ENCODE data around the gene MET.

MET gene

DNA sequence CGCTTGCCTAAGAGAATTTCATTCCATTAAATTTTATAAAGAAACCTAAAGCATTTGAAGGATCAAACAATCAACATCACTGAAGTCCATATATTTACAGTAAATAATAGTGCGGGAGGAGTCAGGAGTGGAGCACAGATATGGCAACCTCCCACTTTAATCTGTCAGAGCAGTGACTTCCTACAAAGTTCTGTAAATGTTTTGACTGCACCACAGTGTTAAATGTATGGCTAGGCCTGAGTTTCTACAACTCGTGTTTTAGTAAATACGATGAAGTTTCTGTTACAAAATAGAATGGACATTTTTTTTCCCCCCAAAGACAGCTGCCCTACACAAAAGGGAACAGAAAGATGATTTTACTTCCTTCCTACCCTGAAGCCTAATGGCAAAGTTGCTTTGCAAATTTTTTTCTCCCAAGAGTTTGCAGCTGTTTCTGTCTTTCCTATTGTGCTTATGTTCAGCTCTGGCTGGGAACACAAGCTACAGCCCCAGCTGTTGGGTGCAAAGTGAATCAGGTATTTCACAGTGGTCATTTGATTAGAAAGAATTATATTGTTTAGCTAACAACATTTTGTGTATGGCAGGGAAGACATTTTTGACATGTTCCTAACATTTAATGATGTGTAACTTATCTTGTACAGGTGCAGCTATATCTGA is 62.1 kb downstream of the MET start:
- TF ChIP-seq YY1 (IDR thresholded peaks at IDR 0.05; ENCODE audit: insufficient read depth, insufficient read length) (no peak), SUZ12 (IDR thresholded peaks at IDR 0.05; ENCODE audit: extremely low read depth, insufficient read depth, insufficient read length) (no peak), ZNF274 (IDR thresholded peaks at IDR 0.05; ENCODE audit: low read depth, low read length) (no peak)
- Histone ChIP-seq H3K9me3 (ENCODE audit: insufficient read depth, low read length) (no peaks in the 10 kb centered on the region), H3K27me3 (ENCODE audit: insufficient read depth, insufficient read length) (no peaks in the 10 kb centered on the region), H3K9ac (ENCODE audit: insufficient read length, low read depth) (no peak overlapping the region), H3K4me1 (ENCODE audit: insufficient read depth, insufficient read length) (no peaks in the 10 kb centered on the region), H3K36me3 (ENCODE audit: insufficient read depth, insufficient read length, low read length) (no peaks in the 10 kb centered on the region), H3K4me3 (ENCODE audit: insufficient read length, low read depth) (no peak overlapping the region)
- DNase-seq (ENCODE audit: low read depth, low spot score): no peak

DNA sequence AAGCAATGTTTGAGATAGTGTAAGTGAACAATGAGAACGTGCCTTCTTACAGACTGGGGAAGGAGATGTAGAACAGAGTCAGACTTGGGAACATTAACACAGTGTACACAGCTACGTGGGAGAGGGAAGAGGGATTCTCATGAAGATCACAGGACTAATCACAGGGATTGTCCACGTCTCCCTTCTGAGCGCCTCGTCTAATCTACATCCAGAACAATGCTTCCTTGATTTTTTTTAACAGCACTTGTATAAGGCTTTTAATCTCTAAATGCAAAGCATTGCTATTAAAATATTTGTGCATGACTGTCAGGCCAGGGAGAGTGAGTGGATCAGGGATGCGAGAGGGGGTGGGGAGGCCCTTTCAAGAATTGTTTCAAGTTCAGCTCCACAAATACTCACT is 62.7 kb downstream of the MET start:
- Histone ChIP-seq H3K9ac (ENCODE audit: insufficient read length, low read depth) (no peak overlapping the region), H3K27me3 (ENCODE audit: insufficient read depth, insufficient read length) (no peaks in the 10 kb centered on the region), H3K9me3 (ENCODE audit: insufficient read depth, low read length) (no peaks in the 10 kb centered on the region), H3K36me3 (ENCODE audit: insufficient read depth, insufficient read length, low read length) (no peaks in the 10 kb centered on the region), H3K4me1 (ENCODE audit: insufficient read depth, insufficient read length) (no peaks in the 10 kb centered on the region), H3K4me3 (ENCODE audit: insufficient read length, low read depth) (no peak overlapping the region)
- DNase-seq (ENCODE audit: low read depth, low spot score): no peak
- no peak for TF ChIP-seq ZNF274 (IDR thresholded peaks at IDR 0.05; ENCODE audit: low read depth, low read length)
- TF ChIP-seq SUZ12 (IDR thresholded peaks at IDR 0.05; ENCODE audit: extremely low read depth, insufficient read depth, insufficient read length): no peak

DNA sequence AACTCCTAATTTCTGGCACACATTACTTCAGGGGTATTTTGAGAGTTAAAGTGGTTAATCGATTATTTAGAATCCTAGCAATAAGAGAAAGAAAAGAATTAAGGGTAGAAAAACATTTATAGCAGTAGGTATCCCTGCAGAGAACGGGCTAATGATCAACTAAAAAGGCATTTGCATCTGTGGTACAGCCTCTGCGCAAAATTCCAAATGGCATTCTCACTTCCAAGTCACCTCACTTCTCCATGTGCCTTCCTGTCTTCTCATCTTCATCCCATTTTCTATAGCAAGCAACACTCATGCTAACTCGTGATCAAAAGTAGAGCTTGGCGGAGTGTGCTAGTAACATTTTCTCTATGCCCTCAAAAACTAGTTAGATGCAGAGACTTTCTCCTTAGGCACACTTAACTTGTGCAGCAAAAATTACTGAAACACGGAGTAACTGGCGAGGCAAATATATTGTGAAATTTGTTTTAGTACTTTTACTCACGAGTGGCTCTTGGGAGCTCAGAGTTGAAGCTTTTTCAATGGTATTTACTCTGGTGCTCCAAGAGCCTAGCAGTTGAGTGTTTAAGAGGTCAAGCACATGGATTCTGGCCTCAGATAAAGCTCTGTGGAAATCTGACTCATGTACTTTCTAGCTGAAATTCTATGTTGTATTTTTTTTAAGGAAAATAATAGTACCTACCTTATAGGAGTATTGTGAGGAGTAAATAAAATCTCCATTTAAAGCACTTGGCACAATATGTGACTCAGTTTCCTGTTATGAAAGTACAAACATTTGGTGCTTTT is 65.1 kb downstream of the MET start:
- Histone ChIP-seq H3K4me3 (ENCODE audit: insufficient read length, low read depth) (no peak overlapping the region), H3K4me1 (ENCODE audit: insufficient read depth, insufficient read length) (no peaks in the 10 kb centered on the region), H3K36me3 (ENCODE audit: insufficient read depth, insufficient read length, low read length) (peaks cover 14% of the 10 kb centered on the region), H3K27me3 (ENCODE audit: insufficient read depth, insufficient read length) (no peaks in the 10 kb centered on the region), H3K9me3 (ENCODE audit: insufficient read depth, low read length) (no peaks in the 10 kb centered on the region), H3K9ac (ENCODE audit: insufficient read length, low read depth) (no peak overlapping the region)
- DNase-seq (ENCODE audit: low read depth, low spot score): no peak
- TF ChIP-seq YY1 (IDR thresholded peaks at IDR 0.05; ENCODE audit: insufficient read depth, insufficient read length) (no peak), SUZ12 (IDR thresholded peaks at IDR 0.05; ENCODE audit: extremely low read depth, insufficient read depth, insufficient read length) (no peak), ZNF274 (IDR thresholded peaks at IDR 0.05; ENCODE audit: low read depth, low read length) (no peak)

DNA sequence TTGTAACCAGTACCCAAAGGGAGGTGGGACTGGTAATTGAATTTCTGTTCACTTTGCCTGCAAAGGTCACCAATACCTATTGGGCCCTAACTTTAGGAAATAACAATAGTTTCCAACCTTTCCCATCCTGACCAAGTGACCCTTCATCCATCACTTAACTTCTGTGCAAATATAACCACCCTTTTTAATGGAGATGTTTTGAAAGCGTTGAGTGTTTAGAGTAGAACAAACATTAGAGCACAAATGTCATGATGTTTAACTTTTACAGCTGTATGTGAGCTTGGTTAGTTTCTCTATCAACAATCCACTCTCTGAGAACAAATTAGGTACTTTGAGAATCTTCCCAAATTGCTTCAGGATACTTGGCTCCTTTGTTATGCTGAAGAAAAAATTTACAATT is 66.4 kb downstream of the MET start:
- Histone ChIP-seq H3K9ac (ENCODE audit: insufficient read length, low read depth) (no peak overlapping the region), H3K4me3 (ENCODE audit: insufficient read length, low read depth) (no peak overlapping the region), H3K27me3 (ENCODE audit: insufficient read depth, insufficient read length) (no peaks in the 10 kb centered on the region), H3K9me3 (ENCODE audit: insufficient read depth, low read length) (no peaks in the 10 kb centered on the region), H3K4me1 (ENCODE audit: insufficient read depth, insufficient read length) (no peaks in the 10 kb centered on the region), H3K36me3 (ENCODE audit: insufficient read depth, insufficient read length, low read length) (peaks cover 18% of the 10 kb centered on the region)
- DNase-seq (ENCODE audit: low read depth, low spot score): no peak
- TF ChIP-seq SUZ12 (IDR thresholded peaks at IDR 0.05; ENCODE audit: extremely low read depth, insufficient read depth, insufficient read length): no peak
- no peak for TF ChIP-seq ZNF274 (IDR thresholded peaks at IDR 0.05; ENCODE audit: low read depth, low read length)
- TF ChIP-seq YY1 (IDR thresholded peaks at IDR 0.05; ENCODE audit: insufficient read depth, insufficient read length): no peak

GRCh38 chr7:116739307-116739706 is 67.3 kb downstream of the MET start:
- H3K4me1 ChIP-seq (ENCODE audit: insufficient read depth, insufficient read length): no peaks in the 10 kb centered on the region
- no peaks in the 10 kb centered on the region for H3K9me3 ChIP-seq (ENCODE audit: insufficient read depth, low read length)
- no peaks in the 10 kb centered on the region for H3K27me3 ChIP-seq (ENCODE audit: insufficient read depth, insufficient read length)
- H3K9ac ChIP-seq (ENCODE audit: insufficient read length, low read depth): no peak overlapping the region
- H3K36me3 ChIP-seq (ENCODE audit: insufficient read depth, insufficient read length, low read length): peaks cover 18% of the 10 kb centered on the region
- no peak for DNase-seq (ENCODE audit: low read depth, low spot score)
- no peak overlapping the region for H3K4me3 ChIP-seq (ENCODE audit: insufficient read length, low read depth)
- TF ChIP-seq YY1 (IDR thresholded peaks at IDR 0.05; ENCODE audit: insufficient read depth, insufficient read length): no peak
- TF ChIP-seq SUZ12 (IDR thresholded peaks at IDR 0.05; ENCODE audit: extremely low read depth, insufficient read depth, insufficient read length): no peak
- no peak for TF ChIP-seq ZNF274 (IDR thresholded peaks at IDR 0.05; ENCODE audit: low read depth, low read length)

- Histone ChIP-seq H3K4me1 (ENCODE audit: insufficient read depth, insufficient read length) (no peaks in the 10 kb centered on the region), H3K9ac (ENCODE audit: insufficient read length, low read depth) (no peak overlapping the region), H3K9me3 (ENCODE audit: insufficient read depth, low read length) (no peaks in the 10 kb centered on the region), H3K36me3 (ENCODE audit: insufficient read depth, insufficient read length, low read length) (peaks cover 18% of the 10 kb centered on the region), H3K4me3 (ENCODE audit: insufficient read length, low read depth) (no peak overlapping the region), H3K27me3 (ENCODE audit: insufficient read depth, insufficient read length) (no peaks in the 10 kb centered on the region)
- TF ChIP-seq SUZ12 (IDR thresholded peaks at IDR 0.05; ENCODE audit: extremely low read depth, insufficient read depth, insufficient read length) (no peak), ZNF274 (IDR thresholded peaks at IDR 0.05; ENCODE audit: low read depth, low read length) (no peak), YY1 (IDR thresholded peaks at IDR 0.05; ENCODE audit: insufficient read depth, insufficient read length) (no peak)
- no peak for DNase-seq (ENCODE audit: low read depth, low spot score)
Observed at GRCh38 chr7:116740231-116740630, 68.2 kb downstream of the MET start.

GRCh38 chr7:116740755-116741462 is 68.9 kb downstream of the MET start:
- Histone ChIP-seq H3K9ac (ENCODE audit: insufficient read length, low read depth) (no peak overlapping the region), H3K36me3 (ENCODE audit: insufficient read depth, insufficient read length, low read length) (peaks cover 18% of the 10 kb centered on the region), H3K4me1 (ENCODE audit: insufficient read depth, insufficient read length) (no peaks in the 10 kb centered on the region), H3K4me3 (ENCODE audit: insufficient read length, low read depth) (no peak overlapping the region), H3K27me3 (ENCODE audit: insufficient read depth, insufficient read length) (no peaks in the 10 kb centered on the region), H3K9me3 (ENCODE audit: insufficient read depth, low read length) (no peaks in the 10 kb centered on the region)
- no peak for DNase-seq (ENCODE audit: low read depth, low spot score)
- TF ChIP-seq SUZ12 (IDR thresholded peaks at IDR 0.05; ENCODE audit: extremely low read depth, insufficient read depth, insufficient read length) (no peak), ZNF274 (IDR thresholded peaks at IDR 0.05; ENCODE audit: low read depth, low read length) (no peak), YY1 (IDR thresholded peaks at IDR 0.05; ENCODE audit: insufficient read depth, insufficient read length) (no peak)

Measured in NT2/D1 (cell line).